ENCODE measurements around the gene OTOP1. TPM values are rescaled to one million over a fixed set of nuclear protein-coding genes. Genes with fewer than 3 reads are reported as not detected.
"Not testable (repeated sequence)": the region's sequence is repeated elsewhere in the genome, so short reads cannot be mapped to it uniquely, and the experiment has no call there.

OTOP1 gene
- total RNA-seq, 1 donor from 2014 or later, result not detected

DNA sequence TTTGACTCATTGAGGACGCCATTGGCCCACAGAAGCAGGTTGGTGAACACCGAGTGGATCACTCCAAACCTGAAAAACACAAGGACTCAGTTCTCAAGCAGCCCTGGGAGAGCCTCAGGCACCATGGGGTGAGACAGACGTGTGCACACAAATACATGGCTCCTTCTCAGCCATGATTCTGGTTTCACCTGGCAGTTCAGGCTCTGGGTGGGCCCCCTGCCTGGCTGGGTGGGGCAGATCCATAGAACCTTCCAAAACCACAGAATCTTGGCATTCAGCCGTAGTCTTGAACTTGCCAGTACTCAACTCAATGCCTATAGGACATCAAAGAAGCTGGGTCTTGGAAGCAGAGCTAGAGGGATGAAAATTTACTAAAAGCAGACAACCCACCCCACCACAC, 24.2 kb downstream of the OTOP1 start:
- Mint-ChIP-seq H3K9me3 (ENCODE audit: unreplicated experiment) (no peaks in the 10 kb centered on the region), H3K27ac (ENCODE audit: unreplicated experiment) (no peak overlapping the region), H3K36me3 (ENCODE audit: low read depth, unreplicated experiment) (no peaks in the 10 kb centered on the region), H3K4me3 (ENCODE audit: unreplicated experiment) (no peak overlapping the region), H3K4me1 (ENCODE audit: low read depth, unreplicated experiment) (no peaks in the 10 kb centered on the region), H3K27me3 (ENCODE audit: low read depth, unreplicated experiment) (peaks cover 22% of the 10 kb centered on the region)
- Histone ChIP-seq H3K4me2 (ENCODE audit: low read length) (no peak overlapping the region), H3K4me3 (ENCODE audit: insufficient read depth, low read depth, low read length) (no peak overlapping the region), H3K4me1 (ENCODE audit: insufficient read depth, low read length) (no peaks in the 10 kb centered on the region), H4K20me1 (ENCODE audit: insufficient read depth, low read length) (no peaks in the 10 kb centered on the region), H2AFZ (ENCODE audit: low read depth, low read length) (no peak overlapping the region), H3K27ac (ENCODE audit: low read depth, low read length) (no peak overlapping the region), H3K36me3 (ENCODE audit: insufficient read depth, low read length) (no peaks in the 10 kb centered on the region), H3K27me3 (ENCODE audit: insufficient read depth, low read length) (peaks cover 3% of the 10 kb centered on the region), H3K9me3 (ENCODE audit: insufficient read depth, low read depth, low read length) (no peaks in the 10 kb centered on the region), H3K79me2 (ENCODE audit: insufficient read depth, low read length) (no peaks in the 10 kb centered on the region), H3K9ac (ENCODE audit: low read length) (no peak overlapping the region)
- DNase-seq (ENCODE audit: low read depth) (no peak), FAIRE-seq (no peak)
- no peak for TF ChIP-seq EZH2 (IDR thresholded peaks at IDR 0.05; ENCODE audit: insufficient read depth, low read length)
- TF ChIP-seq, protein P1, sequence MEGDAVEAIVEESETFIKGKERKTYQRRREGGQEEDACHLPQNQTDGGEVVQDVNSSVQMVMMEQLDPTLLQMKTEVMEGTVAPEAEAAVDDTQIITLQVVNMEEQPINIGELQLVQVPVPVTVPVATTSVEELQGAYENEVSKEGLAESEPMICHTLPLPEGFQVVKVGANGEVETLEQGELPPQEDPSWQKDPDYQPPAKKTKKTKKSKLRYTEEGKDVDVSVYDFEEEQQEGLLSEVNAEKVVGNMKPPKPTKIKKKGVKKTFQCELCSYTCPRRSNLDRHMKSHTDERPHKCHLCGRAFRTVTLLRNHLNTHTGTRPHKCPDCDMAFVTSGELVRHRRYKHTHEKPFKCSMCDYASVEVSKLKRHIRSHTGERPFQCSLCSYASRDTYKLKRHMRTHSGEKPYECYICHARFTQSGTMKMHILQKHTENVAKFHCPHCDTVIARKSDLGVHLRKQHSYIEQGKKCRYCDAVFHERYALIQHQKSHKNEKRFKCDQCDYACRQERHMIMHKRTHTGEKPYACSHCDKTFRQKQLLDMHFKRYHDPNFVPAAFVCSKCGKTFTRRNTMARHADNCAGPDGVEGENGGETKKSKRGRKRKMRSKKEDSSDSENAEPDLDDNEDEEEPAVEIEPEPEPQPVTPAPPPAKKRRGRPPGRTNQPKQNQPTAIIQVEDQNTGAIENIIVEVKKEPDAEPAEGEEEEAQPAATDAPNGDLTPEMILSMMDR (IDR thresholded peaks at IDR 0.05; ENCODE audit: insufficient read depth, low read depth, low read length), result no peak

- TF ChIP-seq EZH2 (IDR thresholded peaks at IDR 0.05; ENCODE audit: insufficient read depth, low read length), result no peak
- TF ChIP-seq, protein P1 (IDR thresholded peaks at IDR 0.05; ENCODE audit: insufficient read depth, low read depth, low read length), result no peak
Observed at GRCh38 chr4:4200624-4201023, 26.1 kb downstream of the OTOP1 start.

DNA sequence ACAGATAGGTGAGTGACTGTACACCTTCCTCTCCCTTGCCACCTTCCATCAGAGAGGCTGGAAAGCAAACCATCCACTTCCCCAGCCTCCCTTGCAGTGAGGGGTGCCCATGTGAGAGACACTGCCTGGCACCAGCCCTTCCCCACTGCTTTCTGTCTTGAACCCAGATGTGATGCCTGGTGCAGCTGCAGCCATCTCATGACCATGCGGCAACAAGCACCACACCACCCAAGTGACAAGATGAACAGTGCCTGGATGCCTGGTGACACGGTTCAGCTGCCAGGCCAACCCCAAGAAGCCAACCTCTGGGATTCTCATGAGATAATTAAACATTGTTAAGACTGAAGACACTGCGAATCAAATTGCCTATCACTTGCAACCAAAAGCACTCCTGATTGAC, 31.4 kb downstream of the OTOP1 start:
- Histone ChIP-seq H3K4me1 (ENCODE audit: insufficient read depth, low read length) (no peaks in the 10 kb centered on the region), H3K27ac (ENCODE audit: low read depth, low read length) (no peak overlapping the region), H3K9ac (ENCODE audit: low read length) (no peak overlapping the region), H3K9me3 (ENCODE audit: insufficient read depth, low read depth, low read length) (no peaks in the 10 kb centered on the region), H3K27me3 (ENCODE audit: insufficient read depth, low read length) (no peaks in the 10 kb centered on the region), H3K36me3 (ENCODE audit: insufficient read depth, low read length) (no peaks in the 10 kb centered on the region), H3K4me2 (ENCODE audit: low read length) (no peak overlapping the region), H4K20me1 (ENCODE audit: insufficient read depth, low read length) (no peaks in the 10 kb centered on the region), H3K4me3 (ENCODE audit: insufficient read depth, low read depth, low read length) (no peak overlapping the region), H3K79me2 (ENCODE audit: insufficient read depth, low read length) (no peaks in the 10 kb centered on the region), H2AFZ (ENCODE audit: low read depth, low read length) (no peak overlapping the region)
- no peak overlapping the region for H3K27ac Mint-ChIP-seq (ENCODE audit: unreplicated experiment)
- DNase-seq (ENCODE audit: low read depth) (no peak), FAIRE-seq (no peak)
- TF ChIP-seq, protein P1 (IDR thresholded peaks at IDR 0.05; ENCODE audit: insufficient read depth, low read depth, low read length), result no peak
- TF ChIP-seq EZH2 (IDR thresholded peaks at IDR 0.05; ENCODE audit: insufficient read depth, low read length), result no peak
- H3K4me3 Mint-ChIP-seq (ENCODE audit: unreplicated experiment), result no peak overlapping the region
- H3K4me1 Mint-ChIP-seq (ENCODE audit: low read depth, unreplicated experiment), result no peaks in the 10 kb centered on the region
- H3K36me3 Mint-ChIP-seq (ENCODE audit: low read depth, unreplicated experiment), result peaks cover 2% of the 10 kb centered on the region
- peaks cover 39% of the 10 kb centered on the region for H3K27me3 Mint-ChIP-seq (ENCODE audit: low read depth, unreplicated experiment)
- H3K9me3 Mint-ChIP-seq (ENCODE audit: unreplicated experiment), result peaks cover 7% of the 10 kb centered on the region

More at GRCh38 chr4:4200624-4201023, 26.1 kb downstream of the OTOP1 start:
- Histone ChIP-seq H3K4me1 (ENCODE audit: insufficient read depth, low read length) (no peaks in the 10 kb centered on the region), H3K27me3 (ENCODE audit: insufficient read depth, low read length) (no peaks in the 10 kb centered on the region), H3K36me3 (ENCODE audit: insufficient read depth, low read length) (no peaks in the 10 kb centered on the region), H3K4me3 (ENCODE audit: insufficient read depth, low read depth, low read length) (no peak overlapping the region), H3K9me3 (ENCODE audit: insufficient read depth, low read depth, low read length) (no peaks in the 10 kb centered on the region), H2AFZ (ENCODE audit: low read depth, low read length) (no peak overlapping the region), H3K9ac (ENCODE audit: low read length) (no peak overlapping the region), H4K20me1 (ENCODE audit: insufficient read depth, low read length) (no peaks in the 10 kb centered on the region), H3K4me2 (ENCODE audit: low read length) (no peak overlapping the region), H3K27ac (ENCODE audit: low read depth, low read length) (no peak overlapping the region), H3K79me2 (ENCODE audit: insufficient read depth, low read length) (no peaks in the 10 kb centered on the region)
- no peaks in the 10 kb centered on the region for H3K36me3 Mint-ChIP-seq (ENCODE audit: low read depth, unreplicated experiment)
- H3K27me3 Mint-ChIP-seq (ENCODE audit: low read depth, unreplicated experiment), result peaks cover 26% of the 10 kb centered on the region
- no peaks in the 10 kb centered on the region for H3K4me1 Mint-ChIP-seq (ENCODE audit: low read depth, unreplicated experiment)
- H3K27ac Mint-ChIP-seq (ENCODE audit: unreplicated experiment), result no peak overlapping the region
- no peak for DNase-seq (ENCODE audit: low read depth)
- H3K9me3 Mint-ChIP-seq (ENCODE audit: unreplicated experiment), result peaks cover 3% of the 10 kb centered on the region
- no peak overlapping the region for H3K4me3 Mint-ChIP-seq (ENCODE audit: unreplicated experiment)
- no peak for FAIRE-seq

DNA sequence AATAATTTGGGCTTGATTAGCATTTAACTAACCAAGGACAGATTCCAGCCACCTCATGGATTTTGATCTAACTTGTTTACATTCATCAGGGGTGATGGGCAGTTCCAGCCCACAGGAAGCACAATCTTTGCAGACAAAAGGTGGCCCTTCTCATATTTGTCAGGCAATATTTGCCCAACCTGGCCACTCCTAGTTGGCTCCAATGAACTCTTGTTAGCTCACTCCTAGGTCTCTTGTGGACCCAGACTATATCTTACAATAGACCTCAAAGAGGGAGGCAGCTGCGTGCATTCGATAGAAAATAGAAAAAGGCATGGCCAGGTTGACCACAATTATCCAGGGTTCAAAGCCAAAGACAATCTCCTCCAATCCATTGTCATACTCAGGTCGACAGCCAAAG, 38.2 kb downstream of the OTOP1 start:
- H3K9ac ChIP-seq (ENCODE audit: low read length); H3K4me3 Mint-ChIP-seq (ENCODE audit: unreplicated experiment); H3K27me3 ChIP-seq (ENCODE audit: insufficient read depth, low read length); H3K27ac Mint-ChIP-seq (ENCODE audit: unreplicated experiment); H3K36me3 Mint-ChIP-seq (ENCODE audit: low read depth, unreplicated experiment); H3K4me1 ChIP-seq (ENCODE audit: insufficient read depth, low read length); H3K9me3 ChIP-seq (ENCODE audit: insufficient read depth, low read depth, low read length); H3K4me3 ChIP-seq (ENCODE audit: insufficient read depth, low read depth, low read length); FAIRE-seq; H3K36me3 ChIP-seq (ENCODE audit: insufficient read depth, low read length); H3K9me3 Mint-ChIP-seq (ENCODE audit: unreplicated experiment); H3K27ac ChIP-seq (ENCODE audit: low read depth, low read length); H3K4me1 Mint-ChIP-seq (ENCODE audit: low read depth, unreplicated experiment); H2AFZ ChIP-seq (ENCODE audit: low read depth, low read length); H4K20me1 ChIP-seq (ENCODE audit: insufficient read depth, low read length); H3K79me2 ChIP-seq (ENCODE audit: insufficient read depth, low read length); H3K4me2 ChIP-seq (ENCODE audit: low read length); DNase-seq (ENCODE audit: low read depth): not testable (repeated sequence)
- H3K27me3 Mint-ChIP-seq (ENCODE audit: low read depth, unreplicated experiment), result peaks cover 38% of the 10 kb centered on the region

All from astrocyte (in vitro differentiated cells and primary cell).